Ovary (tissue), 9 donors: ENCODE measurements around the gene MEGF8. TPM values are rescaled to one million over a fixed set of nuclear protein-coding genes. Genes with fewer than 3 reads are reported as not detected.

Source experiments
- DNase-seq, 5 donors: peaks; one replicate each; pipeline ENCODE4 v3.0.0-alpha.2; 2019 to 2020
- H3K27ac ChIP-seq, 2 donors: fragments of 200-600 bp; one replicate each; pipeline versions ENCODE4 v1.5.1 to v1.8.0; 2019 to 2022
- H3K27me3 ChIP-seq: fragments of 200-600 bp; one replicate; pipeline ENCODE4 v1.8.0; 2022
- H3K36me3 ChIP-seq: fragments of 200-600 bp; sonication (generic); one replicate; pipeline ENCODE4 v1.5.1; 2019
- H3K4me1 ChIP-seq: one replicate; pipeline ENCODE4 v1.8.1; 2013; ENCODE audit warnings: mild to moderate bottlenecking, moderate library complexity; ENCODE audit not compliant: insufficient read depth
- H3K4me3 ChIP-seq: fragments of 200-600 bp; sonication (generic); one replicate; pipeline ENCODE4 v1.5.1; 2017
- H3K9me3 ChIP-seq, 2 donors: fragments of 200-600 bp in 1 of 2; sonication (generic) in 1 of 2; one replicate each; pipeline versions ENCODE4 v1.5.1 to v1.8.1; 2013 to 2019; ENCODE audit warnings: mild to moderate bottlenecking in 1 of 2, moderate library complexity in 1 of 2
- CTCF ChIP-seq, 3 donors: fragments of 450-650 bp in 2 of 3; fragments of 200-600 bp in 1 of 3; IDR thresholded peaks; one replicate each; pipeline versions ENCODE4 v1.5.1 to v1.8.0; 2016 to 2022; ENCODE audit warnings: antibody characterized with exemption in 3 of 3, mild to moderate bottlenecking in 1 of 3
- EP300 ChIP-seq: sonication (generic); formaldehyde crosslinking; IDR thresholded peaks from one replicate; pipeline ENCODE4 v1.6.1; 2017; ENCODE audit warnings: antibody characterized with exemption
- POLR2A ChIP-seq: fragments of 450-650 bp; IDR thresholded peaks from one replicate; pipeline ENCODE4 v1.6.1; 2017; ENCODE audit warnings: antibody characterized with exemption, mild to moderate bottlenecking, moderate library complexity
- WGBS, 3 donors: extraction: QIAGEN DNeasy Blood & Tissue Kit in 1 of 3; methylation state at CpG; one replicate each; pipeline versions ENCODE4 v1.1.5 to v1.1.7; 2013 to 2017; 5-methylcytosine and 5-hydroxymethylcytosine counted together
- intact Hi-C, 4 donors: fragments of 100-400 bp; cut with DNase I; formaldehyde crosslinking; loops; one replicate each; pipeline versions ENCODE4 v1.11.0 to v1.15.1; 2022 to 2023
- polyA plus RNA-seq, 2 donors: library from polyadenylated mRNA; stranded (reverse); fragments of 200-250 nt in 1 of 2; fragments of 350-450 nt in 1 of 2; fragmentation: Illumina TruSeq in 1 of 2; extraction: RNeasy Lipid Tissue Mini Kit (QIAGEN cat#74804) in 1 of 2; gene quantifications; one replicate each; pipeline ENCODE4 v1.2.3, GENCODE V29; 2013 to 2014
- total RNA-seq, 7 donors: library from RNA; depleted of rRNA in 2 of 7; stranded (reverse); fragments of >200 nt in 2 of 7; fragmentation: NEBNext Ultra II Directional in 3 of 7; extraction: Animal tissue kit (Norgen Biotek cat#: 25700) in 3 of 7; gene quantifications; one replicate each; pipeline versions ENCODE4 v1.1.0 to v1.2.4, GENCODE V29; 2016 to 2023
- donor health status: DM: no; HTN: no; CAD: no; lungs with moderate emphysema.
- donor health status: DM: no; HTN: no; CAD: no.
- donor health status: Bipolar disorder and iron deficiency.
- donor health status: DM: yes; HTN: yes; CAD: no.
- donor health status: DM: no; HTN: no; CAD: no.
- donor health status: DM: yes; HTN: yes; CAD: no.

The MEGF8 gene
- total and polyA plus RNA-seq, 9 donors, result 11.0 to 31.6 (median 23.3) TPM

GRCh38 chr19:42370068-42370520 lies 44.7 kb downstream of the MEGF8 start:
- no peaks in the 10 kb centered on the region for H3K4me1 ChIP-seq
- no peaks in the 10 kb centered on the region for H3K27me3 ChIP-seq
- DNase-seq, result no peak
- H3K36me3 ChIP-seq, result no peaks in the 10 kb centered on the region
- TF ChIP-seq CTCF (IDR thresholded peaks at IDR 0.05), result no peak
- no peak for TF ChIP-seq EP300
- no peak for TF ChIP-seq POLR2A
- WGBS, 3 donors, result 72 to 80% (median 76%) methylated on average over 8 to 9 of the region's 9 CpGs
- H3K27ac ChIP-seq, result no peak overlapping the region
- no peak overlapping the region for H3K4me3 ChIP-seq
- intact Hi-C loops, result no loop called here
- no peaks in the 10 kb centered on the region for H3K9me3 ChIP-seq

- Histone ChIP-seq H3K4me1 (no peaks in the 10 kb centered on the region), H3K9me3 (no peaks in the 10 kb centered on the region), H3K36me3 (no peaks in the 10 kb centered on the region), H3K4me3 (no peak overlapping the region), H3K27me3 (no peaks in the 10 kb centered on the region), H3K27ac (no peak overlapping the region)
- DNase-seq, result no peak
- intact Hi-C loops, result no loop called here
- 80 to 84% (median 81%) methylated on average over 9 to 11 of the region's 12 CpGs for WGBS, 3 donors
- TF ChIP-seq EP300, result no peak
- no peak for TF ChIP-seq POLR2A
- no peak for TF ChIP-seq CTCF (IDR thresholded peaks at IDR 0.05)
These were observed 45.3 kb downstream of the MEGF8 start for GRCh38 chr19:42370626-42371175.

GRCh38 chr19:42374826-42375376 lies 49.5 kb downstream of the MEGF8 start:
- DNase-seq, result no peak
- H3K36me3 ChIP-seq, result no peaks in the 10 kb centered on the region
- H3K9me3 ChIP-seq, result no peaks in the 10 kb centered on the region
- no peak overlapping the region for H3K27ac ChIP-seq
- H3K27me3 ChIP-seq, result no peaks in the 10 kb centered on the region
- no peaks in the 10 kb centered on the region for H3K4me1 ChIP-seq
- intact Hi-C loops, result loop anchor here in 1 of 4 donors (1.0 kb wide), 1 partner anchor 239 kb away; no protein-coding TSS in a partner anchor
- no peak for TF ChIP-seq EP300
- no peak for TF ChIP-seq CTCF (IDR thresholded peaks at IDR 0.05)
- no peak for TF ChIP-seq POLR2A
- no peak overlapping the region for H3K4me3 ChIP-seq
- WGBS, 3 donors, result 84 to 89% (median 88%) methylated on average over 11 of the region's 11 CpGs

- no peaks in the 10 kb centered on the region for H3K4me1 ChIP-seq
- no peak overlapping the region for H3K4me3 ChIP-seq
- no peaks in the 10 kb centered on the region for H3K27me3 ChIP-seq
- intact Hi-C loops, result no loop called here
- no peaks in the 10 kb centered on the region for H3K36me3 ChIP-seq
- no peak for DNase-seq
- 88 to 92% (median 89%) methylated on average over 52 to 54 of the region's 54 CpGs for WGBS, 3 donors
- no peaks in the 10 kb centered on the region for H3K9me3 ChIP-seq
- no peak overlapping the region for H3K27ac ChIP-seq
- TF ChIP-seq EP300, result no peak
- TF ChIP-seq POLR2A, result no peak
- no peak for TF ChIP-seq CTCF (IDR thresholded peaks at IDR 0.05)
These were observed 50.2 kb downstream of the MEGF8 start for GRCh38 chr19:42375415-42376176.
